A673 (cell line): Measurements from ENCODE around the gene ELP5. TPM values are rescaled to one million over a fixed set of nuclear protein-coding genes. Genes with fewer than 3 reads are reported as not detected.

Experiments
- BruUV-seq: library from RNA; stranded (reverse); fragments of 400-500 nt; replicated peaks from 2 replicates; lab custom pipeline; 2021; lab: Mats Ljungman, UMichigan
- CTCF ChIA-PET: fragments of 300-600 bp; sonication (Branson Sonifier 250); formaldehyde crosslinking; loops from one replicate; lab custom pipeline; 2022; ENCODE audit warnings: antibody characterized with exemption; lab: Charles Lee
- POLR2A ChIA-PET: fragments of 300-600 bp; sonication (Branson Sonifier 250); formaldehyde crosslinking; loops from one replicate; lab custom pipeline; 2022; ENCODE audit warnings: antibody characterized with exemption; ENCODE audit not compliant: low non-redundant PET; lab: Charles Lee
- DNase-seq: peaks from one replicate; pipeline ENCODE4 v3.0.0-alpha.2; 2015; ENCODE audit warnings: low spot score
- H3K27ac ChIP-seq: fragments of 200-600 bp; sonication (generic); 2 replicates; pipeline ENCODE4 v1.5.1; 2016; ENCODE audit warnings: mixed run types, low read depth, mild to moderate bottlenecking, mixed read lengths, antibody characterized with exemption, low read length; ENCODE audit not compliant: poor library complexity, severe bottlenecking
- H3K27me3 ChIP-seq: fragments of 200-600 bp; sonication (generic); replicated peaks from 2 replicates; pipeline ENCODE4 v1.6.1; 2017; ENCODE audit warnings: mixed run types, low read depth, mild to moderate bottlenecking, mixed read lengths, antibody characterized with exemption, low read length; ENCODE audit not compliant: insufficient read depth, poor library complexity
- H3K36me3 ChIP-seq: fragments of 200-600 bp; sonication (generic); 2 replicates; pipeline ENCODE4 v1.6.1; 2016; ENCODE audit warnings: mixed run types, mild to moderate bottlenecking, mixed read lengths, antibody characterized with exemption, low read length; ENCODE audit not compliant: insufficient read depth, poor library complexity, severe bottlenecking
- H3K4me1 ChIP-seq: fragments of 200-600 bp; sonication (generic); 2 replicates; pipeline ENCODE4 v1.6.1; 2017; ENCODE audit warnings: mixed run types, mild to moderate bottlenecking, mixed read lengths, antibody characterized with exemption, low read length; ENCODE audit not compliant: insufficient read depth, poor library complexity, severe bottlenecking
- H3K4me3 ChIP-seq: fragments of 200-600 bp; sonication (generic); 2 replicates; pipeline ENCODE4 v1.5.1; 2016; ENCODE audit warnings: low read depth, mixed run types, mild to moderate bottlenecking, mixed read lengths, low read length; ENCODE audit not compliant: poor library complexity, severe bottlenecking
- H3K9me3 ChIP-seq: fragments of 200-600 bp; sonication (generic); 2 replicates; pipeline ENCODE4 v1.6.1; 2016; ENCODE audit warnings: mixed run types, low read depth, mild to moderate bottlenecking, mixed read lengths, antibody characterized with exemption, low read length; ENCODE audit not compliant: poor library complexity, severe bottlenecking
- CTCF ChIP-seq: fragments of 300-800, 200-600 bp; sonication (generic); conservative IDR thresholded peaks from 2 replicates; pipeline ENCODE4 v1.5.1; 2017; ENCODE audit warnings: low read depth, mild to moderate bottlenecking, antibody characterized with exemption, low read length, moderate library complexity, mixed read lengths
- EZH2 ChIP-seq: fragments of 200-600 bp; sonication (generic); IDR thresholded peaks from 2 replicates; pipeline ENCODE4 v1.6.1; 2017; ENCODE audit warnings: borderline replicate concordance, low read depth, mild to moderate bottlenecking, mixed read lengths, antibody characterized with exemption, low read length; ENCODE audit not compliant: poor library complexity, severe bottlenecking
- intact Hi-C: fragments of 100-400 bp; cut with micrococcal nuclease; formaldehyde crosslinking; loops from one replicate; pipeline ENCODE4 v1.10.0; 2022; ENCODE audit not compliant: unreplicated experiment
- total RNA-seq: library from RNA; stranded (reverse); gene quantifications from 2 replicates; pipeline ENCODE4 v1.2.3, GENCODE V29; 2021

The ELP5 gene
- total RNA-seq, 1 experiment from 2014 or later: 128 TPM

- H3K4me3 ChIP-seq: peak overlapping the region; percentile 55
- intact Hi-C loops: loop anchor here (1.0 kb wide), 1 partner anchor 14 kb away; no protein-coding TSS in a partner anchor
- peaks cover 18% of the 10 kb centered on the region for H3K4me1 ChIP-seq
- H3K27me3 ChIP-seq: no peaks in the 10 kb centered on the region
- TF ChIP-seq EZH2 (no peak), CTCF (no peak)
- BruUV-seq: no TSS peak
- ChIA-PET CTCF (interaction anchor here (2.4 kb wide), 1 partner anchor 14 kb away, joined by 30 read pairs; no protein-coding TSS in a partner anchor), POLR2A (interaction anchor here (0.7 kb wide), 1 partner anchor 10 kb away, joined by 21 read pairs; no protein-coding TSS in a partner anchor)
- H3K27ac ChIP-seq: peak overlapping the region; percentile 50
- H3K36me3 ChIP-seq: no peaks in the 10 kb centered on the region
- DNase-seq: no peak
- no peaks in the 10 kb centered on the region for H3K9me3 ChIP-seq
These were observed 30.1 kb downstream of the ELP5 start for GRCh38 chr17:7281953-7282751.

- H3K27ac ChIP-seq: no peak overlapping the region
- ChIA-PET POLR2A (no interaction called here), CTCF (interaction anchor here (2.4 kb wide), 1 partner anchor 13 kb away, joined by 30 read pairs; no protein-coding TSS in a partner anchor)
- H3K4me1 ChIP-seq: peaks cover 18% of the 10 kb centered on the region
- no peak overlapping the region for H3K4me3 ChIP-seq
- no peaks in the 10 kb centered on the region for H3K27me3 ChIP-seq
- BruUV-seq: no TSS peak
- H3K36me3 ChIP-seq: no peaks in the 10 kb centered on the region
- peak; percentile 39 for DNase-seq
- H3K9me3 ChIP-seq: no peaks in the 10 kb centered on the region
- TF ChIP-seq EZH2: no peak
- no peak for TF ChIP-seq CTCF
- intact Hi-C loops: no loop called here
These were observed 30.8 kb downstream of the ELP5 start for GRCh38 chr17:7282752-7283321.

- H3K9me3 ChIP-seq: no peaks in the 10 kb centered on the region
- ChIA-PET CTCF (interaction anchor here (1.5 kb wide), 1 partner anchor 13 kb away, joined by 7 read pairs; no protein-coding TSS in a partner anchor), POLR2A (no interaction called here)
- no peak overlapping the region for H3K4me3 ChIP-seq
- intact Hi-C loops: no loop called here
- H3K4me1 ChIP-seq: peaks cover 18% of the 10 kb centered on the region
- no peaks in the 10 kb centered on the region for H3K27me3 ChIP-seq
- BruUV-seq: no TSS peak
- H3K27ac ChIP-seq: no peak overlapping the region
- no peak for DNase-seq
- no peaks in the 10 kb centered on the region for H3K36me3 ChIP-seq
- no peak for TF ChIP-seq CTCF
- TF ChIP-seq EZH2: no peak
These were observed 31.6 kb downstream of the ELP5 start for GRCh38 chr17:7283471-7284216.
